NCI-H2227 (cell line): ENCODE data around the gene MEIS1.
"Not testable (repeated sequence)": the region's sequence is repeated elsewhere in the genome, so short reads cannot be mapped to it uniquely, and the experiment has no call there.

ENCODE experiments used
- DNase-seq: peaks from one replicate; lab custom pipeline; 2025; ENCODE audit not compliant: unreplicated experiment; lab: John Stamatoyannopoulos, UW

MEIS1 gene

DNA sequence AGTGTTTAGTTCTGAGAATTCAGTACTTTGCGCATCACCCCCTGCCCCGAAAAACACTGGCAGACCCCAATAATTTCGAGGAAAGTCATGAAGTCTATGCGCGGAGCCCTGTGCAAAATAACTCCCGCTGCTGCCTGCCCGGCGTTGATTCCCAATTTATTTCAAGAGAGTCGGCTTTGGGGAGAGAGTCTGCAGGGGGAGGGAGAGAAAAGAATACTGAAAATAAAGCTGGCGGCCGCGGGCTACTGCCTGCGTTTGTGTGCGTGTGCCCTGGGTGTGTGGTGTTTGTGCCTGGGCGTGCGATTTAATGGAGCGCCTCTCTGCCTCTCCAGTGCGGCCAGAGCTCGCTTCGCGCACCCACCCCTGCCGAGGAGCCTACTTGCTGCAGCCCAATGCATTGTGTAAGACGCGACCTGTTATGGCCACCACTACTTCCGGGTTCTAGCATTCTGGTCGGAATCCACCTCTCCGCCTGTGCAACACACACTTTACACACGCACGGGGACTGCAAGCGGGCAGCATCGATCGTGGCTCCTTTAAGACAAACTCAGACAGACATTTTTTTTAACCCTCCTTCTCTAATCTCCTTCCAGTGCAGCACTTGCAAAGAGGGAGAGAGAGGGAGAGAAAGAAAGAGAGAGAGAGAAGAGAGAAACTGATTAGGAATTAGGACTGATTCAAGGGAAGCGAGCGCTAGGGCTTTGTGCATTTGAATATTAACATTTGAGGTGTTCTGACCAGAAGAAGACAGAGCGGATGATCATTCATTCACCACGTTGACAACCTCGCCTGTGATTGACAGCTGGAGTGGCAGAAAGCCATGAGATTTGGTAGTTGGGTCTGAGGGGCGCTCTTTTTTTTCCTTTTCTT, at the start of gene MEIS1:
MEIS1 (plus strand) TSS at position 447 of the 870 bp plus-strand sequence. CDS start 732 bp downstream, outside the sequence.
- peak; percentile 93 for DNase-seq

- DNase-seq = no peak
Measured at GRCh38 chr2:66387016-66387753, 47.7 kb upstream of the MEIS1 start.

DNA sequence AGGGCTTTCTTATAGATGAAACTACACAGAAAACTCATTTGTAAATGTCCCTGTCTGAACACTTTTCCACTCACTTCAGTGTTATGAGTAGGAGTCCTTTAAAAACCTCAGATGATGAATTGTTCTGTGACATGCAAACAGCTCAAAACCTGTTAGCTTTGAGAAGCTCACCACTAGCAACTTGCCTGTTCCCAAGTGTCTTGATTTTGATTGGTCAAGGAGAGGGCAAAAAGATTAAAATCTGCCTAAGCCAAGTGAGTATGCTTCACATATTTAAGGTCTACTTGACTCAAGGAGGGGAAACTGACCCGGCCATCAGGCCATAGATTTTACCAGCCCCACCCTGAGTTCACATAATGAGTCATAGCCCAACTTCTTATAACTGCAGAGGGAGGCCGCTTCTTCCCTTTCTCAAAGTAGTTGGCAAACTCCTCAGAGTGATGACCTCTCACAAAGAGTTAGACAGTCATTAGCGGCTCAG, 45.2 kb upstream of the MEIS1 start:
- DNase-seq = no peak

GRCh38 chr2:66390152-66390551, 44.8 kb upstream of the MEIS1 start:
- DNase-seq = no peak

- no peak for DNase-seq
Measured at GRCh38 chr2:66390811-66391210, 44.1 kb upstream of the MEIS1 start.

DNA sequence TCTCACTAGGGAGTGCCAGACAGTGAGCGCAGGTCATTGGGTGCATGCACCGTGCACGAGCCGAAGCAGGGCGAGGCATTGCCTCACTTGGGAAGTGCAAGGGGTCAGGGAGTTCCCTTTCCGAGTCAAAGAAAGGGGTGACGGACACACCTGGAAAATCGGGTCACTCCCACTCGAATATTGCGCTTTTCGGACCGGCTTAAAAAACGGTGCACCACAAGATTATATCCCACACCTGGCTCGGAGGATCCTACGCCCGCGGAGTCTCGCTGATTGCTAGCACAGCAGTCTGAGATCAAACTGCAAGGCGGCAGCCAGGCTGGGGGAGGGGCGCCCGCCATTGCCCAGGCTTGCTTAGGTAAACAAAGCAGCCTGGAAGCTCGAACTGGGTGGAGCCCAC, 43.7 kb upstream of the MEIS1 start:
- not testable (repeated sequence) for DNase-seq

DNA sequence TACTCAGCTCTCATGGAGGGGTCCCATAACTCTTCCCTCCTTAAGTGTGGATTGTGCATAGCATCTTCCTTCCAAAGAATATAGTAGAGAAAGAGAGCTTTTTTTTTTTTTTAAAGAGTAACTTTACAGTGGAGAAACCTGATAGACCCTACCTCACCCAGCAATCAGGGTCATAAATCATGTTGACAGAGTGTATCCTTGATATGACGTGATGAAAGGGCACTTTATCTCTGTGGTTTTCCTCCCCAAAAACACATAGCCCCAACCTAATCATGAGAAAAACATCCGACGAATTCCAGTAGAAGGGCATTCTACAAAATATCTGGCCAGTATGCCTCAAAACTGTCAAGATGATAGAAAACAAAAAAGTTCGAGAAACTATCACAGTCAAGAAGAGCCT, 29.5 kb upstream of the MEIS1 start:
- no peak for DNase-seq

DNA sequence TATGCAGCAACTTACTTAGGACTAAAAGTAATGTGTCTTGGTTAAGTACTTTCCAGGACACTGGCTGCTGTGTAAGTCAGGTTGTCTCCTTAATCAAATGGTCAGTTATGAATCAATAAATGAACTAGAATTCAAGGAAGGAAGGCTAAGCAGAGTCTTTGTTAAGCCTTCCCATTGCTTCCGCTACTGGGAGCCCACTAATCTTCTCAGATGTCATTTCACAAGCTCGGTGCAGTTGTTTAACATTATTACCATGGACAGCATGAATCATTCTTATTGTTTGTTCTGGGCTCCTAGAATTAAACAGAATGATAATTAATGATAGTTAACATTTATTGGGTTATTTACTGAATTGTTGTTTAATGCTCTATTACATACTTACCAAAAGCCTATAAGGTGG, 26.0 kb upstream of the MEIS1 start:
- DNase-seq = no peak

- no peak for DNase-seq
Measured at GRCh38 chr2:66412874-66413273, 22.1 kb upstream of the MEIS1 start.

DNA sequence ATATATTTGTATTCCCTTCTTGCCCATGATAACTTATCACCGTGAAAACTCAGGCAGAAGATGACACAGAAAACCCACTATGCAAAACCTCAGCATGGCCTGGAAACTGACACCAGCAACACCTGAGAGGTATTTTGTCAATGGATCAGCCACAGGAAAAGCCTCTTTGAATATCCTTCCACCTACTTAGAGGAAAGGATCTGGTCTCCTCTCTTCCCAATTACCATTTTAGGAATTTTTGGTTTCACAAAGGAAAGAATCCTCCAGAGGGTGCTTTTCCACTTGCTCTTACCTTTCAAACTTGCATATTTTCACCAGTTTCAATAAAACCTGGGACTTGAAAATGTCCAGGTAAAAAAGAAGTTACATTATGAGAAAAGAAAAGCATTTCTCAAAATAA, 20.0 kb upstream of the MEIS1 start:
- DNase-seq = no peak

GRCh38 chr2:66418381-66418780, 16.5 kb upstream of the MEIS1 start:
- DNase-seq = no peak

DNA sequence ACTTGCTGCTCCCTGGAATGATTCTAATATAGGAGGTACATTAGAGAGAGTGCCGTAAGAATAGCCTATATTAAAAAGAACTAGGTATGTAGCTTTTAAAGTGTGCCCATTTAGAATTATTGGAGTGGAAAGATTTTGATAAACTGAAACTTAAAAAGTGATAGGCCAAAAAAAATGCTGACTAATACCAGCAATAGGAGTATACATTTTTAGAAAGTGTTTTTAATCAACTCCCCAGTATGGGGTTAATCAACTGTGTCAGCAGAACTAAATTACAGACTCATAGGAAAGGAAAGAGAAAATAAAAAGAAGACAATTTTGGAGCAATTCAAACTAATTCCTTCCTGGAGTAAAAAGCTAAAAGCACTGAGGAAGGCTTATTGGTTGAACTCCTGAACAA, 13.3 kb upstream of the MEIS1 start:
- no peak for DNase-seq

DNA sequence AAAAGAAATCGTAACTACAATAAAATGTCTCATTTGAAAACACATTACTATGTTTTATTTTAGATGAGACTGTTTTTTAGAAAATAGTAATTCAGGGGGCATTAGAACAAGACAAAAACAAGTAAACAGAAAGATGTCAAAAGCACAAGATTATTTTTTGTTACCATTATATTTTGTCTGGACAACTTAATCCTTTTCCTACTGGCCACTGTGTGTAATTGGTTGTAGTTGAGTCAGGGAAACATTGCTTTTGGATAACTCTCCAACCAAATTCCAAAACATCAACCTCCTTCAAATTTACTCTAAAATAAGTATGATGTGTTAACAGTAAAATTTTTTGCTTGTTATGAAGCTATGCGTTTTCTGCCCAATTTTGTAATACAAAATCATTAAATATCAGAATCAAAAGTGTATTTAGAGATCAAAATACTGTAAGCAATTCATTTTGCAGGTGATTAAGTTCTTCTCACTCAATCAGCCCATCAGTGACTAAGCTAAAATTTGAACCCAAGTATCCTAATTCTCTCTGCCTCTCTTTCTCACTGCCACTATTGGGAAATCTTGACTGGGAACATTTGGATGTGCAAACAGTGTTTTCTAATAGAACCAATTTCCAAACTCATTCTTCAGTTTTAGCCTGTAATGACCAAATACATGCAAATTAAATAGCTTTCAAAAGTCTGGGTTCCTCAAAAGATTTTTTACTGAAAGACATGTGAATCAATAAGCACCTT, 11.4 kb upstream of the MEIS1 start:
- DNase-seq = no peak

- peak; percentile 30 for DNase-seq
Measured at GRCh38 chr2:66426244-66427111, 8.4 kb upstream of the MEIS1 start.

- no peak for DNase-seq
Measured at GRCh38 chr2:66427300-66427699, 7.6 kb upstream of the MEIS1 start.

GRCh38 chr2:66428986-66429612, 5.8 kb upstream of the MEIS1 start:
- DNase-seq = peak; percentile 83

- no peak for DNase-seq
Measured at GRCh38 chr2:66429693-66430504, 5.0 kb upstream of the MEIS1 start.

- DNase-seq = no peak
Measured at GRCh38 chr2:66430505-66431273, 4.2 kb upstream of the MEIS1 start.
